GM18873 (cell line): ENCODE measurements around the gene ZNF827.

ENCODE experiments used
- ATAC-seq: cut with Tn5 transposase; IDR thresholded peaks from one replicate; pipeline ENCODE4 v1.9.1; 2021; ENCODE audit warnings: mild to moderate bottlenecking, moderate library complexity, moderate number of reproducible peaks; ENCODE audit not compliant: unreplicated experiment, low FRiP score

The ZNF827 gene

GRCh38 chr4:145805490-145805889 is 133.1 kb downstream of the ZNF827 start:
- no peak for ATAC-seq

- ATAC-seq: no peak
Measured at GRCh38 chr4:145804116-145804515, 134.5 kb downstream of the ZNF827 start.

GRCh38 chr4:145799223-145799622 is 139.4 kb downstream of the ZNF827 start:
- no peak for ATAC-seq

- no peak for ATAC-seq
Measured at GRCh38 chr4:145797278-145797677, 141.3 kb downstream of the ZNF827 start.

- ATAC-seq: no peak
Measured at GRCh38 chr4:145796346-145796745, 142.3 kb downstream of the ZNF827 start.

GRCh38 chr4:145795521-145795920 is 143.1 kb downstream of the ZNF827 start:
- ATAC-seq: no peak

GRCh38 chr4:145792429-145792828 is 146.2 kb downstream of the ZNF827 start:
- no peak for ATAC-seq

GRCh38 chr4:145791988-145792387 is 146.6 kb downstream of the ZNF827 start:
- ATAC-seq: no peak

GRCh38 chr4:145788755-145789154 is 149.9 kb downstream of the ZNF827 start:
- ATAC-seq: no peak

GRCh38 chr4:145786830-145787229 is 151.8 kb downstream of the ZNF827 start:
- no peak for ATAC-seq

- ATAC-seq: no peak
Measured at GRCh38 chr4:145786261-145786660, 152.4 kb downstream of the ZNF827 start.

- no peak for ATAC-seq
Measured at GRCh38 chr4:145785391-145786008, 153.1 kb downstream of the ZNF827 start.

- no peak for ATAC-seq
Measured at GRCh38 chr4:145784036-145784435, 154.6 kb downstream of the ZNF827 start.

- ATAC-seq: no peak
Measured at GRCh38 chr4:145782756-145783155, 155.9 kb downstream of the ZNF827 start.

GRCh38 chr4:145781351-145781750 is 157.3 kb downstream of the ZNF827 start:
- ATAC-seq: no peak

- no peak for ATAC-seq
Measured at GRCh38 chr4:145779319-145779801, 159.3 kb downstream of the ZNF827 start.

GRCh38 chr4:145776208-145776607 is 162.4 kb downstream of the ZNF827 start:
- ATAC-seq: no peak

GRCh38 chr4:145775406-145775805 is 163.2 kb downstream of the ZNF827 start:
- no peak for ATAC-seq

GRCh38 chr4:145774473-145774872 is 164.2 kb downstream of the ZNF827 start:
- ATAC-seq: no peak

- peak; percentile 94 for ATAC-seq
Measured at GRCh38 chr4:145773581-145774234, 164.9 kb downstream of the ZNF827 start.

GRCh38 chr4:145772347-145772746 is 166.3 kb downstream of the ZNF827 start:
- no peak for ATAC-seq

GRCh38 chr4:145770124-145770523 is 168.5 kb downstream of the ZNF827 start:
- ATAC-seq: no peak
